GM21515 (cell line): ENCODE results near the gene CNNM3.

Experiments
- ATAC-seq: cut with Tn5 transposase; IDR thresholded peaks from one replicate; pipeline ENCODE4 v1.9.1; 2021; ENCODE audit not compliant: unreplicated experiment

The CNNM3 gene

DNA sequence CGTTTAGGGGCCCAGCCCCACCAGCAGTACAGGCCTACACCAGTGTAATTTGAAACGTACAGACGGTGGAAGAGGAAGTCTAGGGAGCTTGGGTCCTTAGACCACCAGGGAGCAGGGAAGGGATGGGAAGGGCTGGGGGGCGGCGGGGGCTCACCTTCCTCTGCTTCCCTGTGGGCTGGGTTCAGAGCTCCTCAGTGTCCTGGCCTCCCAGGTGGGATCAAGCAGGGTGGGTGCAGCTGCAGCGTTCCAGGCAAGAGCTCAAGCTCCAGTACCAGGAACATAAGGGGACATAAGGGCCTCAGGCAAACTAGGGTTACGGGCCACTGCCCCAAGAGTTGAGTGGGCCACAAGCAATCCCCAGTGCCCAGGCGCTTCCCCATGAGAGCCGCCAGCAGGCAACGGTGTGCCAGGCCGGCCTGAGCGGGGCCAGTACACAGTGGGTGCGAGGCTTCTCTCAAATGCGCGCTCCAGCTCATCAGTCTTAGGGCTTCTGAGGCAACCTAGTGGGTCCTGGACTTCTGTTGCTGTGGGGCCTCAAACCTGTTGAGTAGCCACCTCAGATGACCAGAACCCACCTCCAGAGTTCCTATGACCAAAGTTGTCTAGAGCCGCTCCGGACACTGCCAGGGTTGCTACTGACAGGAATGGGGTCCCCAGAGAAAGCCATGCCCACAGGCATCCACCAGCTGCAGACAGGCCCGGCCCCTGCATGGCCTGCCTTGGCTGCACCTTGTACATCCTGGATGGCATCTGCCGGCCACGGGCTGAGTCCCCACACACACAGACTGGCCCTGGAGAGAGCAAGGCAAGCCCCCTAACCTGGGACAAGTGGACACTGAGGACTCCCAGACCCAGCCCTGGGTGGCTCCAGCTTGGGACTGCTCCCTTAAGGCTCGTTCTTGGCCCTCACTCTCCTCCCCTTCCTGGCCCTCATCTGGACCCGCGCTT, 22.6 kb downstream of the CNNM3 start:
- no peak for ATAC-seq

DNA sequence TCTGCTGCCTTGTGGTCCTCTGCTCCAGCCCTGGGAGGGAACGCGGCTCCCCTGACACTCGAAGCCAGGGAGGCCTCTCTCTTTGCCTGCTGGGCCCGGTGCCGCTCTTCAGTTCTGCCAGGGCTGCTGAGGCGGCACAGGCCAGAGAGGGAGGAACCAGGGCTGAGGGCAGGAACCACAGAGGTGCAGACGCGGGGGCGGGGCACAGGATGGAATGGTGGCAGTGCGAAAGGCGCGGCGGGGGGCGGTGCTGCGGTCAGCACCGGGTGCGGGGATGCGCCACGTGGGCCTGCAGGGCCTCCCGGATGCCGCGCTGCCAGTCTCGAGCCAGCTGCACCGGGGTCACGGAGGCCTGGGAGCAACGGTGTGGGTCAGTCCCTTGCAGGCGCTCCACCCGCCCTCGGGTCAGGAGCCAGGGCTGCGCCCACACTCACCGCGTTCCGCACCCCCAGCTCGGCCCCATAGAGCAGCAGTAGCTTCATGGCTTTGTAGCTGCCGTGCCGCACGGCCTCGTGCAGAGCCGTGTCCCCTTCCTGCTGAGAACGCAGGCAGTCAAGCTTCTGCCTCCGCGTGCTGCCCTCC, 23.3 kb downstream of the CNNM3 start:
- no peak for ATAC-seq

DNA sequence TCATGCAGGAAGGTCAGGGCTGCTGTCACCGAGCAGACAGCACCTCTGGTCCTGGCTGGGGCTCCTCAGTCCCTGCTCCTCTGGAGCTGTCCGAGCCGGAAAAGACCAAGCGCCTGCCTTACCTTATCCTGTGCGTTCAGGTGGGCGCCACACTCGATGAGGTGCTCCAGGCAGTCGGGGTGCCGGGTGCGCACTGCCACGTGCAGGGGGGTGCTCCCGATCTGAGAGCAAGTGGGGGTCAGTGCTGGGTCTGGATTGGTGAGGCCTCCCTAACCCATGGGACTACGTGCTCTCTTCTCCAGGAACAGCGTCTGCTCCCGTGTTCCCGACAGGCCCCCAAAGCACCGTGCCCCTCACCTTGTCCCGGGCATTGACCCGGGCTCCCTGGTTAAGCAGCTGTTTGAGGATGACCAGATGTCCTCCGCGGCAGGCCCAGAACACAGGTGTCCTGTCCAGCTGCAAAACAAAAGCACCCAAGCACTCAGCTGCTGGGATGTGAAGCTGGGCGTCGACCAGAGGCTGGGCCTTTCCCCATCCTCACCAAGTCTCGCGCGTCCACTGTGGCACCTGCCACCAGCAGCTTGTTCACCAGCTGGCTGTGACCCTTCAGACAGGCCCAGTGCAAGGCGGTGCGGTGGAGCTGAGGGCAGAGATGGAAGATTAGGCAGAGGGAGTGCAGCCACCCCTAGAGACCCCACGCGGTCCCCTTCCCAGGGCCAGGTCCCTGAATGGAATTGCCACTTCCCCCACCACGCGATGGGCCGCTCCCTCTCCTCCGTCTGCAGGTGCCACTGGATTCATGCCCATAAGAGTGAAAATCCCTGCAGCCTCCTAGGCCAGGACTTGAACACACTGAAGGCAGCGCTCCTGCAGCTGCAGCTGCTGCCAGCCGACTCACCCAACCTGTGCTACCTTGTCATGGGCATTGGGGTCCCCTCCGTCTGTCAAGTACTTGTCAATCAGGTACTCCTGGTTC, 24.1 kb downstream of the CNNM3 start:
- ATAC-seq = no peak

DNA sequence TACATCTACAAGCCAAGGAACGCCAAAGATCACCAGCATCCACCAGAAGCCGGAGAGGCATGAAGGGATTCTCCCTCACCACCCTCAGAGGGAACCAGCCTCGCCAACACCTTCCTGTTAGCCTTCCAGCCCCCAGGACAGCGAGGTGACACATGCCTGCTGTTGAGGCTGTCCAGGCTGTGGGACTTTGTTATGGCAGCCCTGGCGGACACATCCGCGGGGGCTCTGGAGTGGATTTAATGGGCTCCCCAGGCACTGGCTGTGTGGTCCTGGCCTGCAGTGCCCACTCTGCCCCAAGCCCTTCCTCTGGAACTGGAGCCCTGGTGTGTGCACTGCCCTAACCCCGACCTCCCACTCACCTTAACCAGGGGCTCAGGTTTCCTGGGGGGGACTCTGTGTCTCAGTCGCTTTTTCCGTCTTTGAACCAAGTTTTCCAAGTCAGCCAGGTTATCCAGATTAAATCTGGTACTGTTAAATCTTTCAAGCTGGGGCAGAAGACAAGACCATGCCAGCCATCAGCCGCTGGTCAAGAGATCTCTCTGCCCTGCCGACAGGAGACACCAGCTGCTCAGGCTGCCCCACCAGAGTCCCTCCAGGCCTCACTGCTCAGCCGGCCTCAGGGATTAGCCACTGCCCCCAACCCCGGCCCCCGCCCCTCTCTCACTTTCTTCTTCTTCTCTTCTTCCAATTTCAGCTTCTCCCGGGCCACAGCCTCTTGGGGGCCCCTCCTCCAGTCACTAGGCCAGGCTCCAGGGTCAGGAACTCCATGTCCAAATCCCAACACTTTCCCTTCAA, 25.8 kb downstream of the CNNM3 start:
- no peak for ATAC-seq

DNA sequence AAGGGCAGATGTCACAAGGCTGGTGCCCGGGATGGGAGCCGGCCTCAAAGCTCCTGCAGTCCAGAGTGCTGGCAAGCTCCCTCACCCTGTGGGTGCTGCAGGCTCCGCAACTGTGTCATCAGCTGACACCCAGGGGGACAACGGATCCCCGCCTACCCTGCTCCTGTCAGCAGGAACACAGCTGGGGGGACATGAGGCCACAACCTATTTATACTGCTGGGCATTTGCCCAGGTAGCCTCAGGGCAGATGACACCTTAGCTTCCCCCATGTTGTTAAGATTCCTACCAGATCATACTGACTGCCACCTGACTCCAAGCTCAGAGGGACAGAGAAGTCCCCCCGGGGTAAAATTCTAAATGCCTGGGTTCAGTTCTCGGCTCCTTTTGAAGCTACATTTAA, 26.5 kb downstream of the CNNM3 start:
- ATAC-seq = no peak

DNA sequence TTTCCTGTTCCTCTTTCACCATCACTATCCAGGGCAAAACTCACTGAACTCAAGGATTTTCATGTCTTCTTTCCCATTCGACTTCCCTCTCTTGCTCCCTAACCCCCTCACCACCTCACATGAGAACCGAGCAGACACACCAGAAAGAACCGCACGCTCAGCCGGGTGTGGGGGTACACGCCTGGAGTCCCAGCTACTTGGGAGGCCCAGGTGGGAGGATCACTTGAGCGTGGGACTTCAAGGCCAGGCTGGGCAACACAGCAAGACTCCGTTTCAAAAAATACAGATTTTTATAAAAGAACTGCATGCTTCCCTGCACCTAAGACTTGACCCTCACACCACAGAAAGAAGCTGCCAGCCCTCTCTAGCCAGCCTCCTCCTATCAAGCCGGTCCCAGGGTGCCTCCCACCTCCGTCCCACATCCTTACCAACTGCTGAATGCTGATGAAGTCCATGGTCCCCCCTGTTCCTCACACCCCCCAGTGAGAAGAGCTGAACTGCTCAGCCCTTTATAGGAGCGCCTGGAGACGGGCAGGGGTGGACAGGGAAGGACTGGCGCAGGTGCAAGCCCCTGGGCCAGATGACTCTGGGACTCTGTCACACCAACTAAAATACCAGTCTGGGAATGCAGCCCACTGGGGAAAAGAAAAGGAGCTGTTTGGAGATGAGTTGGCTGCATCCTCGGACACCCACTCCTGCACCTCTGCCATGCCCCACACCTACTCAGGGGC, 27.6 kb downstream of the CNNM3 start, which contains the start of gene ANKRD23:
Gene ANKRD23 (minus strand): TSS at position 484 of the 731 bp plus-strand sequence. CDS start 29 bp downstream, at position 455.
- ATAC-seq = no peak

DNA sequence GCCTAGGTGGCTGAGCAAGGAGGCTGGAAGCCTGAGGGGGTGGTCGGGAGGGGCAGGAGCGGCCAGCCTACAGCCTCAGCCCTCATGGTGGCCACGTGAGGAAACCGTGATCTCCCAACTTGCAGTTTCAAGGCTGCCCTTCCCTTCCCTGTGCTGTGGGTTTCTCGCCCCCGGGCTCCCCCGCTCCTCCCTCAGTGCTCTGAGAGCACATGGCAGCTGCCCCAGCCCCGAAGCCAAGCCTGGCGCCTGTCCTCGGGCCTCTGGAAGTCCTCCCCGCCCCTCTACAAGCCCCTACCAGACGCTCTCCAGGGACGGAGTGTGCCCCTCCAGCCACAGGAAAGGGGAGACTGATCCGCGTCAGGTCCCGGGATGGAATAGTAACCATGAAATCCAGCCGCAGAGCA, 28.3 kb downstream of the CNNM3 start:
- ATAC-seq = no peak

DNA sequence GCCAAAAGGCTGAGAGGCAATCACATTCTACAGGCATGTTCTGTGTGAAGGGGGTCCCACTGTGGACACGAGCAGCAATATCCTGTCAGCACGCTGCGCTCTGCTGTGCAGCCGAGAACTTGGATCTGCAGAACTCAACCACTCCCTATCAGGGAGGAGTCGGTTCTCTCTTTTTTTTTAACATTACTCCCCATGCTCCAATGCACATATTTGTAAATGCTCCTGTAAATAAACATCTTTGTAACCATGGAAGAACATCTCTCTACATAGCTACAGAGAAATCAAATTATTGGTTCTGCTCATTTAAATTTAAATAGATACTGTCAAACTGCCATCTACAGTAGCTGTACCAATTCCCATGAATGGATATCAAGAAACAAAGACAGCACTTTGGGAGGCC, 30.8 kb downstream of the CNNM3 start:
- no peak for ATAC-seq

DNA sequence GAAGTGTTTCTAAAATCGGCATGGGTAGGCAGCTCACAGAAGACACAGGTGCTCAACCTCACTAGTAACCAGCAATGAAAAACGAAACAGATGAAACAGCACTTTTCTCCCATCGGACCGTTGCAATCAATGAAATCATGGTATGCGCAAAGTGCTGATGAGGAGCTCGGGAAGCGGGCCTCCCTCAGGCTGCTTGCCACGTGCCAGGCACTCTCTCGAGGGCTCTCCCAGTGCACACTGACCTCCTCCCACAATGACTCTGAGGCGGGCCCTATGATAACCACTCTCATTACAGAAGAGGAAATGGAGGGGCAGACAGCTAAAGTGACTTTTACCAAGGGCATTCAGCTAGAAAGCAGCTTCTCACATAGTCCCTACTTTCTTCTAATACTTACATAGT, 31.5 kb downstream of the CNNM3 start:
- ATAC-seq = no peak

DNA sequence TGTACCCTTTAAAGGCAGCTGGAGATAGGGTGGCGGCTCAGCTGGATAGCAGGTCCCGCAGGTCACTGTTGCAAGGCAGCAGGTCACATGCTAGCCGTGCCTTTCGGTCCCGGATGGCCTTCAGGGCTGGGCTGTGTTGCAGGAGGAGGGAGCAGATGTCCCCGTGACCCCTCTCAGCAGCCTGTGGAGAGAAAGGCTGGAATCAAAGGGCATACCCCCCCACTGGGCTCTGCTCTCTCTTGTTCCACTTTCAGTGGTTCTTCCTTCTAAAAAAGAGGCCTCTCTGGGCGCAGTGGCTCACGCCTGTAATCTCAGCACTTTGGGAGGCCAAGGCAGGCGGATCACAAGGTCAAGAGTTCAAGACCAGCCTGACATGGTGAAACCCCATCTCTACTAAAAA, 32.2 kb downstream of the CNNM3 start:
- no peak for ATAC-seq

DNA sequence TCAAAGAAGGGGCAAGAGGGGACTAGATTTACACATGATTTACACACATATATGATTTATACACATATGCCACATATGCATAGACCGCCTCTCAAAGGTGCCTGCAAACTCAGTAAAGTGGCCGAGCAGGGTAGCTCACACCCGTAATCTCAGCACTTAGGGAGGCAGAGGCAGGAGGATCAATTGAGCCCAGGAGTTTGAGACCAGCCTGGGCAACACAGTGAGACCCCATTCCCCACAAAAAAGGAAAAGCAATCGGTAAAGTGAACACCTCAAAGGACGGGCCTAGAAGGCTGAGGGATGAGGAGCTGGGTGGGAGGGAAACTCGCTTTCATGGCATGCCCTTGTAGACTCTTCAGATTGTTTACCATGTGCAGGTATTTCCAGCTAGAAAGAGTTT, 36.6 kb downstream of the CNNM3 start:
- no peak for ATAC-seq

DNA sequence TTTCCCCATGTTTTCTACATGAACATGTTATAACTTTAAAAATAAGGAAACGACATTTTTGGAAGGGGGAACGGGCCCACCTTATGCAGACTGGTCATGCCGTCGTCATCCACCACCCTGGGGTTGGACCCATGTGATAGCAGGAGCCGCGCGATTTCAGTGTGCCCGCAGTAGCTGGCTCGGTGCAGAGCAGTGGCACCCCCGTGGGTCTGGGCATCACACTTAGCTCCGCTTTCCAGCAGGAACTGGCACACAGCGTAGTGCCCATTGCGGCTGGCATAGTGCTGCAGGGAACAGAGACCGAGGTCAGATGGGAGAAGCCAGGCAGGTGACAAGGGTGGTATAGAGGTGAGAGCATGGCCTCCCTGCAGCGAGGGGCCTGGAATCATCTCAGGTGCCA, 37.3 kb downstream of the CNNM3 start:
- no peak for ATAC-seq

DNA sequence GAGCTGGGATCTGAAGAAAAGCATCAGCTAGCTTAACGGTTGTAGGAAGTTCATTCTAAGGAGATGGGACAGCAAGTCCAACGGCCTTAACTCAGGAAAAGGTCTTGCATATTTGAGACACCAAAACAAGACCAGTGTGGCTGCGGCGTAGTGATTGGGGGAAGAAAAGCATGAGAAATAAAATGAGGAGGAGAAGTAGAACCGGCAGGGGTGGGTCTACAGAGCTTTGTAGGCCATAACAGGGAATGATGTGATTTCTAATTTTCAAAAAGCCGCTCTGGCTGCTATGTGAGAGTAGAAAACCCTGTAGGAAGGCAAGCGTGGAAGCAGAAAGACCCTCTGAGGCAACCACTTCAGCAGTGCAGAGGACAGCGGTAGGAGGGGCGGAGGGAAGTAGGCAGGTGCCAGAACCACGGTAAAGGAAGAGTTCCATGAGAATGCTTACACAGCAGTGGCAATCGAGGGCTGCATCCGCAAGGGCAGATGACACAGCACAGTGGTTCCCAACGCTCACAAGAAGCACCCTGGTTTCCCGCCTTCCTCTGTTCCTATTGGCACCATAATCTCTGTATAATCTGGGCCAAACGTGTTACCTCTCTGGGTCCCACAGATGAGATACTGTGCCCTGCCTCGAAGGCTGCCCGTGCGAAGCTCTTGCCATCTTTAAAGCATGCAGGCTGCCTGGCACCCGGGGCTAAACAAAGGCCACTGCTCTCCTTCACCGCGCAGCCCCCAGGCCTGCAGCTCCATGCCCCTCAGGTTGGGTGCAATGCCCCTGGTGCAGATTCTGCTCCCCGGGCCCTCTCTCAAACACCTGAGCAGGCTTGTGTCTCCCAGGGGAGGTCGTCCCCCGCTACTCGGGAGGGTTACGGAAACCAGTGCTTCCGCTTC, 41.0 kb downstream of the CNNM3 start:
- ATAC-seq = peak; percentile 21

DNA sequence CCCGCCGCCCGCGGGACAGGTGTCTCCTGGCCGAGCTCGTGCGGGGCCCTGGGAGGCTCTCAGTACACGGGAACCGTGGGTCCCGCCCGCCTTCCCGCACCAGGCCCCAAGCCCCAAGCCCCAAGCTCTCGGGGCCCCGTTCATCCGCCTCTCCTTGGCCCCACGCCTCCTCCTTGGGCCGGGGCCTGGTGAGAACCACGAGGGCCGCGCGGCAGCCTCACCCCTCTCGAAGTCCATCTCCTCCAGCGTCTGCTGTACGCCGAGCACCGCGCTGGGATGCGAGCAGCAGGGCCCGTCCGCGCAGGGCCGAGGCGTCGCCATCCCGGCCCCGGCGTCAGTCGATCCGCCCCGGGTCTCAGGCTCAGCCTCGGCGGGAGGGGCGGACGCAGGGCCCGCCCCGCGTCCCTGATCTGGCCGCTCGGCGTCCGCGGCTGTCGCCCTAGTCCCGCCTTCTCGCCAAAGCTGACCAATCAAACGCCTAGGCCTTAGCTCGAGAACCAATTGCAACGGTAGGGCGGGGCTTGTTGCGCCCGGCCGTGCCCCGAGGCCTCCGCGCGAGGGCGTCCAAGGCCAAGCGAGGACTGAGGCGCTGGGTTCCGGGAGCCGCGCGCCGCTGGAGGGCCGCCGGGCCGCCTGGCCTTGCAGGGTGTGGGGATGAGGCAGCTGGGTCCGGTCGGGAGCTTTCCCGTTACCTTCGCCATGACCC, 41.8 kb downstream of the CNNM3 start, which contains the start of gene ANKRD39:
Gene ANKRD39 (minus strand): TSS at position 350 of the 706 bp plus-strand sequence. CDS start 29 bp downstream, at position 321.
- ATAC-seq = peak; percentile 93

DNA sequence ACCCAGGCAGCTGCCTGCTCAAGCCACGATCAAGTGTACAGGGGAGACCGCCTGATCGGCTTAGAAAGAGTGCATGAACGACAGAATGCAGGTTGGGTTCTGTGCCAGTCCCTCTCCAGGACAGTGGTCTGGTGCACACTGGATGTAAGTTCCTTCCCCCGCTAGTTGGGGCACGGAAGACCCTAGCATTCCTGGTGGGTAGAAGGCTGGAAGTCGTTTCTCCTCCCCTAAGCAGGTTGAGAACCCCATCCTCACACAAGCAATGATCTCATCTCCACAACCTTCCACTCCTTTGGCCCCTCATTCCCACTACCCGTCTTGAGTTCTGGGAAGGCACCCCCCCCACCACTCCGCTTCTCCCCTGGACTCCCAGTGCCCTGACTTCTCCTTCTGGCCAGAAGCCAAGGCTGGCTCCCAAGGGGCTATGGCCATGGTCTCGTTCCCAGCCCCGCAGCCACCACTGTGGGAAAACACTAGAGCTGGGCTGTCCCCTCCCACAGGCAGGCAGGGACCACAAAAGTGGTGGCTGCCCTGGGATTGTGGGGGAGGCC, 43.1 kb downstream of the CNNM3 start:
- ATAC-seq = no peak

DNA sequence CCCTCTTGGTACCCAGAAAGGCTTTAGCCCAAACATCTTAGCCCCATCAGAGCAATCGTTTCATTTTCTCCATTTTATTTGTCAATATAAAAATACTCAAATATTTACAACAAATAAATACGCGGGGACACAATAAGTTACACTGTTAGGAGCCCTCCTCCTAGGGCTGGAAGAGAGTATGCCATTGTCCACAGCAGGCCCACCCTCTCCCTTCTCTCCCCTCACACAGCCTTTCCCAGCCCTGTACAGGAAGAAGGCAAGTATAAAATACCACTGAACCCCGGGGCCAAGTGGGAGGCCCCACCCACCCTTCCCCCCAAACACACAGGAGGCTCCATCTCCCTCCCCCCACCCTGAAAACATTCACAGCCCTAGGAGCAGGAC, 43.6 kb downstream of the CNNM3 start:
- ATAC-seq = no peak
